GM12872 (cell line): Measurements from ENCODE around the gene NFATC2IP.

Experiments
- TF ChIP-seq, protein P1 (sequence below): IDR thresholded peaks from 3 replicates; pipeline ENCODE4 v1.5.1; 2011; ENCODE audit warnings: low read depth, mild to moderate bottlenecking, low read length, moderate library complexity; ENCODE audit not compliant: insufficient read depth

Gene NFATC2IP

GRCh38 chr16:29011851-29012250, 61.1 kb downstream of the NFATC2IP start:
- TF ChIP-seq, protein P1, sequence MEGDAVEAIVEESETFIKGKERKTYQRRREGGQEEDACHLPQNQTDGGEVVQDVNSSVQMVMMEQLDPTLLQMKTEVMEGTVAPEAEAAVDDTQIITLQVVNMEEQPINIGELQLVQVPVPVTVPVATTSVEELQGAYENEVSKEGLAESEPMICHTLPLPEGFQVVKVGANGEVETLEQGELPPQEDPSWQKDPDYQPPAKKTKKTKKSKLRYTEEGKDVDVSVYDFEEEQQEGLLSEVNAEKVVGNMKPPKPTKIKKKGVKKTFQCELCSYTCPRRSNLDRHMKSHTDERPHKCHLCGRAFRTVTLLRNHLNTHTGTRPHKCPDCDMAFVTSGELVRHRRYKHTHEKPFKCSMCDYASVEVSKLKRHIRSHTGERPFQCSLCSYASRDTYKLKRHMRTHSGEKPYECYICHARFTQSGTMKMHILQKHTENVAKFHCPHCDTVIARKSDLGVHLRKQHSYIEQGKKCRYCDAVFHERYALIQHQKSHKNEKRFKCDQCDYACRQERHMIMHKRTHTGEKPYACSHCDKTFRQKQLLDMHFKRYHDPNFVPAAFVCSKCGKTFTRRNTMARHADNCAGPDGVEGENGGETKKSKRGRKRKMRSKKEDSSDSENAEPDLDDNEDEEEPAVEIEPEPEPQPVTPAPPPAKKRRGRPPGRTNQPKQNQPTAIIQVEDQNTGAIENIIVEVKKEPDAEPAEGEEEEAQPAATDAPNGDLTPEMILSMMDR: no peak

DNA sequence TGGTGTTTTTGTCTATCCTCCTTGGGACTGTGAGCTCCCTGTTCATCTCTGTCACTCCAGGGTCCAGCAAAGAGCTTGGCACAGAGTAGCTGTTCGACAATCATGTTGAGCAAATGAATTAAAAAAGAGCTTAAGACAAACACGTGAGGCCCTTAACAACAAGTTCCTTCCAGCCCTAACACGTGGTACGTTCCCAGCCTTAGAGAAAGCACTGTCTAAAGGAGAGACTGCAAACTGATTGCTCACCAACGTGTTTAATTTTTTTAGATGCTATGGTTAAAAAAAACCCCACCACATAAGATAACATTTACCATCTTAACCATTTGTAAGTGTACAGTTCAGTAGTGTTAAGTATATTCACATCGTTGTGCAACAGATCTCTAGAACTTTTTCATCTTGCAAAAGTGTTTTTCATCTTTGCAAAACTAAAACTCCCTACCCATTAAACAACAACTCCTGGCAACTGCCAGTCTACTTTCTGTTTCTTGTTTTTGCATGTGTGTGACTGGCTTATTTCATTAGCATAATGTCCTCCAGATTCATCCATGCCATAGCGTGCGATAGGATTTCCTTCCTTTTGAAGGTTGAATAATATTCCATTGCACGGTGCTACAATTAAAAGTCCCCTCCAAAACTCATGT, 62.3 kb downstream of the NFATC2IP start:
- TF ChIP-seq, protein P1: no peak

- TF ChIP-seq, protein P1: no peak
Observed at GRCh38 chr16:29014561-29015069, 63.9 kb downstream of the NFATC2IP start.
